A673 (cell line): ENCODE data around the gene GRIN2D.

Experiments used
- EZH2 ChIP-seq: fragments of 200-600 bp; sonication (generic); IDR thresholded peaks from 2 replicates; pipeline ENCODE4 v1.6.1; 2017; ENCODE audit warnings: borderline replicate concordance, low read depth, mild to moderate bottlenecking, mixed read lengths, antibody characterized with exemption, low read length; ENCODE audit not compliant: poor library complexity, severe bottlenecking
- TF ChIP-seq, protein P1 (sequence below): fragments of 300-800, 200-600 bp; sonication (generic); conservative IDR thresholded peaks from 2 replicates; pipeline ENCODE4 v1.5.1; 2017; ENCODE audit warnings: low read depth, mild to moderate bottlenecking, antibody characterized with exemption, low read length, moderate library complexity, mixed read lengths

DNA sequence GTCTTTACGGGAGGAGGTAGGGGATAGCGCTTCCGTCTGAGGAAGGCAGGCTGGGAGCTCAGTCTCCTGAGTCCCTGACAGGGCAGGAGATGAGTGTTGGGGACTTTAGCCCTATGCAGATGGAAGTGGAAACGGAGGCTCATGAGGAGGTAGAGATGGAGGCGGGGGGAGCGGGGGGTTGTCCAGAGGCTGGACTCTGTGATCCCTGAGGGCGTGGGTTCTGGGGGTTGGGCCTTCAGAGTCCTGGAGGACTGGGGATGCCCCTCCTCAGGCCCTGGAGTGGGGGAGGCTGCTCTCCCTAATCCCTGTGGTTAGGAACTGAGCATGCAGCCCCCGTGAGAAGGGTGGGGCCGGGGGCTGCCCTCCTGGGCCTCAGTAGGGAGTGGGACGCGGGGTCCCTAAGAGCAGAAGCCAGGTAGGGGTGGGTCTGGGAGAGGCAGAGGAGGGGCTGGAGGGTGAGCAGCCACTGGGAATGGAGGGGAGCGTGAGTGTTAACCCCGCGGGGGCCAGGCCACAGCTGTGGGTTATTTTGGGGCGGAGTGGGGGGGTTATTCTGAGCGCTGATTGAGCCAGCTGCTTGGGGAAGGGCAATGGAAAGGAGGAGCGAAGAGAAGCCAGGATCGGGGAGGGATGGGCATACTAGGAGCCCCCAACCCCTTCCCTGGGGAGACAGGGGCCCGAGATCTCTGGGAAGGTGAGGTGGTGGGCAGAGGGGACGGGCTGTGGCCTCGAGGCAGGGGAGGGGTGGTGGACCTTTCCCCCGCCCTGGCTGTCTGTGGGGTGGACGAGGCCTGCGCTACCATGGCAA is 2.8 kb downstream of the GRIN2D start:
- TF ChIP-seq, protein P1, sequence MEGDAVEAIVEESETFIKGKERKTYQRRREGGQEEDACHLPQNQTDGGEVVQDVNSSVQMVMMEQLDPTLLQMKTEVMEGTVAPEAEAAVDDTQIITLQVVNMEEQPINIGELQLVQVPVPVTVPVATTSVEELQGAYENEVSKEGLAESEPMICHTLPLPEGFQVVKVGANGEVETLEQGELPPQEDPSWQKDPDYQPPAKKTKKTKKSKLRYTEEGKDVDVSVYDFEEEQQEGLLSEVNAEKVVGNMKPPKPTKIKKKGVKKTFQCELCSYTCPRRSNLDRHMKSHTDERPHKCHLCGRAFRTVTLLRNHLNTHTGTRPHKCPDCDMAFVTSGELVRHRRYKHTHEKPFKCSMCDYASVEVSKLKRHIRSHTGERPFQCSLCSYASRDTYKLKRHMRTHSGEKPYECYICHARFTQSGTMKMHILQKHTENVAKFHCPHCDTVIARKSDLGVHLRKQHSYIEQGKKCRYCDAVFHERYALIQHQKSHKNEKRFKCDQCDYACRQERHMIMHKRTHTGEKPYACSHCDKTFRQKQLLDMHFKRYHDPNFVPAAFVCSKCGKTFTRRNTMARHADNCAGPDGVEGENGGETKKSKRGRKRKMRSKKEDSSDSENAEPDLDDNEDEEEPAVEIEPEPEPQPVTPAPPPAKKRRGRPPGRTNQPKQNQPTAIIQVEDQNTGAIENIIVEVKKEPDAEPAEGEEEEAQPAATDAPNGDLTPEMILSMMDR: no peak
- TF ChIP-seq EZH2: no peak
